Mesenchymal stem cell (in vitro differentiated cells and primary cell): ENCODE data around the gene SCART1.
"Not testable (repeated sequence)": the region's sequence is repeated elsewhere in the genome, so short reads cannot be mapped to it uniquely, and the experiment has no call there.

Experiments
- DNase-seq: peaks from one replicate; pipeline ENCODE4 v3.0.0-alpha.2; 2013
- H2AFZ ChIP-seq: one replicate; pipeline ENCODE4 v1.6.1; 2013; ENCODE audit warnings: low read depth, mild to moderate bottlenecking, control low read depth, inconsistent platforms, low read length, moderate library complexity
- H2AK5ac ChIP-seq: 2 replicates; pipeline ENCODE4 v1.6.1; 2013; ENCODE audit warnings: low read length, moderate library complexity, mild to moderate bottlenecking, inconsistent platforms; ENCODE audit not compliant: severe bottlenecking
- H2BK120ac ChIP-seq: one replicate; pipeline ENCODE4 v1.6.1; 2013; ENCODE audit warnings: low read depth, mild to moderate bottlenecking, inconsistent platforms, low read length, moderate library complexity
- H2BK12ac ChIP-seq, 2 experiments: one replicate each; pipeline ENCODE4 v1.6.1; 2013; ENCODE audit warnings: inconsistent platforms in 2 of 2, low read length in 2 of 2, mild to moderate bottlenecking in 2 of 2, moderate library complexity in 2 of 2, control low read depth in 1 of 2
- H2BK15ac ChIP-seq: one replicate; pipeline ENCODE4 v1.6.1; 2013; ENCODE audit warnings: mild to moderate bottlenecking, low read depth, inconsistent platforms; ENCODE audit not compliant: poor library complexity, severe bottlenecking
- H2BK5ac ChIP-seq: 2 replicates; pipeline ENCODE4 v1.6.1; 2013; ENCODE audit warnings: low read depth, mild to moderate bottlenecking, low read length, control low read depth, inconsistent platforms; ENCODE audit not compliant: poor library complexity, severe bottlenecking
- H3K14ac ChIP-seq, 2 experiments: one replicate each; pipeline ENCODE4 v1.6.1; 2013; ENCODE audit warnings: inconsistent platforms in 2 of 2, low read length in 2 of 2, control low read depth in 1 of 2, mild to moderate bottlenecking in 1 of 2, moderate library complexity in 1 of 2
- H3K18ac ChIP-seq, 2 experiments: one replicate each; pipeline ENCODE4 v1.6.1; 2013; ENCODE audit warnings: inconsistent platforms in 2 of 2, low read length in 2 of 2, control low read depth in 1 of 2, low read depth in 1 of 2, mild to moderate bottlenecking in 1 of 2
- H3K23ac ChIP-seq, 2 experiments: one replicate each; pipeline ENCODE4 v1.6.1; 2013; ENCODE audit warnings: inconsistent platforms in 2 of 2, low read length in 2 of 2, mild to moderate bottlenecking in 2 of 2, moderate library complexity in 2 of 2, control low read depth in 1 of 2
- H3K27ac ChIP-seq: 2 replicates; pipeline ENCODE4 v1.5.1; 2013; ENCODE audit warnings: mild to moderate bottlenecking, moderate library complexity, low read length, control low read depth, inconsistent platforms; ENCODE audit not compliant: poor library complexity, severe bottlenecking
- H3K27me3 ChIP-seq, 2 experiments: 2 replicates each; pipeline versions ENCODE4 v1.6.1 to v1.7.0; 2013; ENCODE audit warnings: low read length in 2 of 2, mild to moderate bottlenecking in 2 of 2, moderate library complexity in 2 of 2, control low read depth in 1 of 2, inconsistent platforms in 1 of 2; ENCODE audit not compliant: control insufficient read depth in 1 of 2, insufficient read depth in 1 of 2
- H3K36me3 ChIP-seq, 2 experiments: 2 replicates each; pipeline versions ENCODE4 v1.6.1 to v1.7.0; 2013; ENCODE audit warnings: low read length in 2 of 2, control low read depth in 1 of 2, inconsistent platforms in 1 of 2, low read depth in 1 of 2, mild to moderate bottlenecking in 1 of 2; ENCODE audit not compliant: insufficient read depth in 2 of 2, control insufficient read depth in 1 of 2
- H3K4ac ChIP-seq, 2 experiments: one replicate each; pipeline ENCODE4 v1.6.1; 2013; ENCODE audit warnings: inconsistent platforms in 2 of 2, low read length in 2 of 2, mild to moderate bottlenecking in 2 of 2, moderate library complexity in 2 of 2, control low read depth in 1 of 2, low read depth in 1 of 2
- H3K4me1 ChIP-seq: 2 replicates; pipeline ENCODE4 v1.6.1; 2013; ENCODE audit warnings: low read depth, low read length, control low read depth; ENCODE audit not compliant: control insufficient read depth, insufficient read depth
- H3K4me2 ChIP-seq: 2 replicates; pipeline ENCODE4 v1.6.1; 2013; ENCODE audit warnings: low read length, mild to moderate bottlenecking, inconsistent platforms; ENCODE audit not compliant: poor library complexity, severe bottlenecking
- H3K4me3 ChIP-seq, 2 experiments: 2 replicates each; pipeline versions ENCODE4 v1.5.1 to v1.7.0; 2013; ENCODE audit warnings: low read length in 2 of 2, mild to moderate bottlenecking in 2 of 2, control low read depth in 1 of 2, low read depth in 1 of 2; ENCODE audit not compliant: insufficient read depth in 1 of 2
- H3K79me1 ChIP-seq: replicated peaks from 2 replicates; pipeline ENCODE4 v1.6.1; 2013; ENCODE audit warnings: mild to moderate bottlenecking, control low read depth, low read length, inconsistent platforms; ENCODE audit not compliant: poor library complexity, severe bottlenecking
- H3K9ac ChIP-seq: 2 replicates; pipeline ENCODE4 v1.7.0; 2013; ENCODE audit warnings: mild to moderate bottlenecking, low read length, moderate library complexity
- H3K9me3 ChIP-seq: 2 replicates; pipeline ENCODE4 v1.7.0; 2013; ENCODE audit warnings: mild to moderate bottlenecking, low read length; ENCODE audit not compliant: control insufficient read depth
- H4K8ac ChIP-seq: one replicate; pipeline ENCODE4 v1.6.1; 2013; ENCODE audit warnings: inconsistent platforms, mild to moderate bottlenecking, low read length, moderate library complexity
- H4K91ac ChIP-seq: one replicate; pipeline ENCODE4 v1.6.1; 2013; ENCODE audit warnings: mild to moderate bottlenecking, low read length, inconsistent platforms
- WGBS: methylation state at CpG from one replicate; pipeline ENCODE4 v1.1.7; 2013; ENCODE audit warnings: mixed read lengths; 5-methylcytosine and 5-hydroxymethylcytosine counted together

Gene SCART1

DNA sequence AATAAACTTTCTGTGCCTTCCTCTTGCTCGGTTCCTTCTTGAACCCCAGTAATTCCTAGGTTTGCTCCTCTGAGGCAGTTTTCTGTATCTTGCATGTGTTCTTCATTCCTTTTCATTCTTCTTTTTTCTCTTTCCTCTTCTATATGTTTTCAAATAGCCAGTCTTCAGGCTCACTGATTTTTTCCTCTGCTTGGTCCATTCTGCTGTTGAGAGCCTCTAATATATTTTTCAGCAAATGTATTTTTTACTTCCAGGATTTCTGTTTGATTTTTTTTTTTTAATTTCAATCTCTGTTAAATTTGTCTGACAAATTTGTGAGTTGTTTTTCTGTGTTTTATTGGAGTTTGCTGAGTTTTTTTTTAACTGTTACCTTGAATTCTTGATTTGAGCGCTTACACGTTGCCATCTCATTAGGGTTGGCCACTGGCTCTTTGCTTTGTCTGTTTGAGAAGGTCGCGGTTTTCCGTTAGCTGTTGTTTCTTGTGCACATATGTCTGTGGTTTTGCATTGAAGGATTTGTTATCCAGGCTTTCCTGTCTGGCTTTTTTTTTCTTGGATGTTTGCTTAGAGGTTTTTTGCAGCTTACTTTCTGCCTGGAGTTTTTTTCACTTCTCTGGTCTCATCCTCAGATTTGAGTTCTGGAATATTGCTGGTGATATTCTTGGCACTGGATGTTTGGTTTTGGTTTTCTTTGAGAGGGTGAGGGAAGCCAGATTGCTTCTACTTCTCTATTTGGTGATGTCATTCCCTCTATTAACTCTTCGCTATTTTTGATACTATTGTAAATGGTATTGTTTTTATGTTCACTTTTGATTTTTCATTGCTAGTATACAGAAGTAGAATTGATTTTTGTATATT, 42.0 kb upstream of the SCART1 start:
- Histone ChIP-seq H3K4me3 (no peak overlapping the region), H3K23ac (no peak overlapping the region), H3K9ac (no peak overlapping the region), H2BK12ac (no peak overlapping the region), H3K9me3 (peaks cover 31% of the 10 kb centered on the region), H3K4me1 (no peaks in the 10 kb centered on the region), H2AFZ (no peak overlapping the region), H2BK5ac (peak overlapping the region; percentile 44), H4K8ac (no peak overlapping the region), H3K36me3 (peaks cover 25 to 74% of the 10 kb centered on the region in 2 experiments), H3K27ac (no peak overlapping the region), H3K4ac (no peak overlapping the region), H3K4me2 (no peak overlapping the region), H2AK5ac (no peak overlapping the region), H3K27me3 (no peaks in the 10 kb centered on the region), H3K14ac (no peak overlapping the region), H4K91ac (no peak overlapping the region), H2BK15ac (no peak overlapping the region), H2BK120ac (no peak overlapping the region), H3K79me1 (peaks cover 18% of the 10 kb centered on the region), H3K18ac (no peak overlapping the region)
- WGBS, result 97% methylated on average over 6 of the region's 7 CpGs
- DNase-seq, result no peak

DNA sequence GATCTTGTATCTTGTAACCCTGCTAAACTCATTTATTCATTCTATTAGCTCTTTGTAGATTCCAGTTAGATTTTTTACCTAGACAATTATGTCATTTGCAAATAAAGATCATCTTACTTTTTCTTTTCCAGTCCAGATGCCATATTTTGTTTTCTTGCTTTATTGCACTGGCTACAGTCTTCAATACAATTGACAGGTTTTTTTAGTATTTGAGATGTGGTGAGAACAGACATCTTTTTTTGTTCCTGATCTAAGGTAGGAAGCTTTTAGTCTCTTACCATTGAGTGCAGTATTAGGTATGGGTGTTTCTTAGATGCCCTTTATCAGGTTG, 41.4 kb upstream of the SCART1 start:
- Histone ChIP-seq H3K23ac (no peak overlapping the region), H3K79me1 (peaks cover 14% of the 10 kb centered on the region), H3K4me3 (no peak overlapping the region), H3K14ac (no peak overlapping the region), H4K8ac (no peak overlapping the region), H3K4me1 (no peaks in the 10 kb centered on the region), H3K36me3 (peaks cover 25 to 69% of the 10 kb centered on the region in 2 experiments), H3K27ac (no peak overlapping the region), H2BK15ac (no peak overlapping the region), H3K9me3 (peaks cover 31% of the 10 kb centered on the region), H3K4me2 (no peak overlapping the region), H3K9ac (no peak overlapping the region), H3K18ac (no peak overlapping the region), H2BK120ac (no peak overlapping the region), H3K4ac (no peak overlapping the region), H2AK5ac (no peak overlapping the region), H4K91ac (no peak overlapping the region), H2BK12ac (no peak overlapping the region), H3K27me3 (no peaks in the 10 kb centered on the region), H2BK5ac (peak overlapping the region; percentile 44), H2AFZ (no peak overlapping the region)
- no peak for DNase-seq

DNA sequence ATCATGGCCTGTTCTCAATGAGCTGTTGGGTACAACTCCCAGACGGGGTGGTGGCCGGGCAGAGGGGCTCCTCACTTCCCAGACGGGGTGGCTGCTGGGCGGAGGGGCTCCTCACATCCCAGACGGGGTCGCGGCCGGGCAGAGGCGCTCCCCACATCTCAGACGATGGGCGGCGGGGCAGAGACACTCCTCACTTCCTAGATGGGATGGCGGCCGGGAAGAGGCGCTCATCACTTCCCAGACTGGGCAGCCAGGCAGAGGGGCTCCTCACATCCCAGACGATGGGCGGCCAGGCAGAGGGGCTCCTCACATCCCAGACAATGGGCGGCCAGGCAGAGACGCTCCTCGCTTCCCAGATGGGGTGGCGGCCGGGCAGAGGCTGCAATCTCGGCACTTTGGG, 39.3 kb upstream of the SCART1 start:
- not testable (repeated sequence) for H3K4me2 ChIP-seq, H3K14ac ChIP-seq, H3K4me3 ChIP-seq, H3K27me3 ChIP-seq, H3K9ac ChIP-seq, H3K4me1 ChIP-seq, H3K18ac ChIP-seq, H2AFZ ChIP-seq, H2BK5ac ChIP-seq, H3K27ac ChIP-seq, H4K91ac ChIP-seq, H4K8ac ChIP-seq, H2BK12ac ChIP-seq, H2BK15ac ChIP-seq, H3K4ac ChIP-seq, H2AK5ac ChIP-seq, H2BK120ac ChIP-seq, DNase-seq, H3K23ac ChIP-seq
- Histone ChIP-seq H3K36me3 (peaks cover 41 to 66% of the 10 kb centered on the region in 2 experiments), H3K9me3 (peaks cover 31% of the 10 kb centered on the region), H3K79me1 (peaks cover 25% of the 10 kb centered on the region)
- 97% methylated on average over 18 of the region's 23 CpGs for WGBS

DNA sequence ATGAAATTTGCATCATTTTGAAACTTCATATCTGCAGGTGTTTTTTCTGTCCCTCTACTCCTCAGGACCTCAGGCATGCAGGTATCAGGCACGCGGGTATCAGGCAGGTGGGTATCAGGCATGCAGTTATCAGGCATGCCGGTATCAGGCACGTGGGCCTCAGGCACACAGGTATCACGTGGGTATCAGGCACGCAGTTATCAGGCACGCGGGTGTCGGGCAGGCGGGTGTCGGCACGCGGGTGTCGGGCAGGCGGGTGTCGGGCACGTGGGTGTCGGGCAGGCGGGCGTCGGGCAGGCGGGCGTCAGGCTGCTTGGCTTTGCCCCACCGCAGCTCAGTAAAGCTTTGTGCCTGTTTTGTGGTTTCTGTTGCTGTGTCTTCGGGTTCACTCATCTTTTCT, 38.0 kb upstream of the SCART1 start:
- peak overlapping the region; percentile 23 for H4K91ac ChIP-seq

More for the DNA sequence above, 38.0 kb upstream of the SCART1 start:
- H3K27ac ChIP-seq, result no peak overlapping the region
- no peak overlapping the region for H2AK5ac ChIP-seq
- 97% methylated on average over 25 of the region's 25 CpGs for WGBS
- H3K18ac ChIP-seq, result no peak overlapping the region
- H3K9ac ChIP-seq, result no peak overlapping the region
- no peak overlapping the region for H2BK12ac ChIP-seq
- no peak overlapping the region for H2BK120ac ChIP-seq
- peaks cover 48 to 66% of the 10 kb centered on the region in 2 experiments for H3K36me3 ChIP-seq
- no peak overlapping the region for H3K14ac ChIP-seq
- no peak overlapping the region for H3K4me2 ChIP-seq
- peaks cover 23% of the 10 kb centered on the region for H3K9me3 ChIP-seq
- H3K4me1 ChIP-seq, result no peaks in the 10 kb centered on the region
- H2BK15ac ChIP-seq, result no peak overlapping the region
- no peak for DNase-seq
- H3K27me3 ChIP-seq, result no peaks in the 10 kb centered on the region
- H3K4ac ChIP-seq, result no peak overlapping the region
- H3K23ac ChIP-seq, result no peak overlapping the region
- H3K4me3 ChIP-seq, result no peak overlapping the region
- no peak overlapping the region for H2BK5ac ChIP-seq
- no peak overlapping the region for H4K8ac ChIP-seq
- H3K79me1 ChIP-seq, result peaks cover 27% of the 10 kb centered on the region
- H2AFZ ChIP-seq, result no peak overlapping the region
